ENCODE results near the gene ANKRD39.
"Not testable (repeated sequence)": the region's sequence is repeated elsewhere in the genome, so short reads cannot be mapped to it uniquely, and the experiment has no call there.

Gene ANKRD39

DNA sequence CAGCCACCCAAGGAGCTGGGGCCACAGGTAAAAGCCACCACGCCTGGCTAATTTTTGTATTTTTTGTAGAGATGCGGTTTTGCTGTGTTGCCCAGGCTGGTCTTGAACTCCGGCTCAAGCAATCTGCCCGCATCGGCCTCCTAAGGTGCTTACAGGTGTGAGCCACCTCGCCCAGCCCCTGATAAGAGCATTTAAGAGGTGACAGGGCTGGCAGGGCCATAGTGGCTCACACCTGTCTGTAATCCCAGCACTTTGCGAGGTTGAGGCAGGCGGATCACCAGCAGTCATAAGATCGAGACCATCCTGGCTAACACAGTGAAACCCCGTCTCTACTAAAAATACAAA is 50.7 kb downstream of the ANKRD39 start:
- no peak for DNase-seq

DNA sequence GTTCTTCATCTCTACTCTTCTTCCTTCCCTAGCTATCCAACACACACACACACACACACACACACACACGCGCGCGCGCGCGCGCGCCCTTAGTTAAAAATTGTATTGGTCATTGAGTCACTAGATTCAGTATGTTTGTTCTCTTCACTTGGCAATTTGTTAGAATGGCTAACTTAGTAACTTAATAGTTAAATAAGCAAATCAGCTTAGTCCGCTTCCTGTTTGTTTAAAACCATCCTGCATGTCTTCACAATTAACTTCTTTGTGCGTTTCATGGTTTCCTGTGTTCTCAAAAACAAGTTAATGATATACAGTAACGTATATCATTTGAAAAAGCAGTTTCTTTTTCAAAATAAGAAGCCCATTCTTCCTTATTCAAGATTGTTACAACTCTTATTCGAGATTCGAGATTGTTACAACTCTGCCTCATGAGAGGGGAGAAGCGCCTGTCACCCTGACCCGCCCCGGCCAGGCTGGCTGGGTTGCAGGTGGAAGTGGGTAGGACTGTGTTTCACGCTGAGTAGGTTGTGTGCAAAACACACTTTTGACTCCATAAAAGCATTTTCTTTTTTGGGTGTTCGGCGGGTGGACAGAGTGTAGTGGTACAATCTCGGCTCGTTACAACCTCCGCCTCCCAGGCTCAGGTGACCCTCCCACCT is 51.2 kb downstream of the ANKRD39 start:
- DNase-seq, result no peak

GRCh38 chr2:96805946-96806345 is 51.9 kb downstream of the ANKRD39 start:
- DNase-seq, result not testable (repeated sequence)

DNA sequence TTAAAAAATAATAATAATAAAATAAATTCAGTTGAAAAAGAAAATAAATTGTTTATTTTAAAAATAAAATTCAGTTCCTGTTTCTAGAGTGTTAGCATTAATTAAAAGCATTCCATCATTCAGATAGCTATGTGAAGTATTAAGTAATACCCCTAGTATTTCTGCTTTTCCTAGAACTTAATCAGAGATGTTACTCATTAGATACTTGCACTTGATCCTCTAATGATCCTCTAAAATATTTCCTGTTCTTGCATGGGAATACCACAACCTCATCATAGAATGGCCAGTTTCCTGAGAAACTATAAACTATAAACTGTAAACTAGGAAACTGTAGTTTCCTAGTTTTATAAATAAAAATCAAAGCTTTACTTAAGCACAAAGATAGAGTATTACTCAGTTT is 52.8 kb downstream of the ANKRD39 start:
- no peak for DNase-seq

- DNase-seq, result no peak
These were observed 55.1 kb downstream of the ANKRD39 start for GRCh38 chr2:96802721-96803120.

DNA sequence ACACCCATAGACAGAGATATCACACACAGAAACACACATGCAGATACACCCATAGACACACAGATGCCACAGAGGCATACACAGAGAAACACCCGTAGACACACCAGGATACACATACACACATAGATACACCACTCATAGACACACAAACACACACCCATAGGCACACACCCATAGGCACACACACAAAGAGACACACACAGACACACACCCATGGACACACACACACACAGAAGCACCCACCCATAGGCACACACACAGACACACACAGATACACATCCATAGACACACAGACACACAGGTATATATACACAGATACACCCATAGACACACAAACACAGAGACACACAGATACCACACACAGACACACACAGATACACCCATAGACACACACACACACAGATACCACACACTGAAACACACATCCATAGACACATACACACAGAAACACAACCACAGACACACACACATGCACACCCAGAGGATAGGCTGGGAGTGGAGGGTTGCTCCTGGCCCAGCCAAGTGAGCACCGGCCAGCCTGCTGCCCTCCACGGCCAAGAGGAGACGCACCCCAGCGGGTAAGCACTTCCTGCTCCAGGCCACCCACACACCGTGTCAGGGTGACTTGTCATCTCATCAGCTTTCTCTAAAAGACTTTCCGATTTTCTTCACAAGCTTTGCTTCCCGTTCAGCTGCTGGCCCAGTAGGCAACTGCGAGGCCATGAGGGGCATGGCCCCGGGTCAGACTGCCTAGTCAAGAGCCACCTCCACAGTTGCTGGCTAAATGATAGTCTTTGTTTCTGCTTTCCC is 55.8 kb downstream of the ANKRD39 start:
- DNase-seq, result no peak

DNA sequence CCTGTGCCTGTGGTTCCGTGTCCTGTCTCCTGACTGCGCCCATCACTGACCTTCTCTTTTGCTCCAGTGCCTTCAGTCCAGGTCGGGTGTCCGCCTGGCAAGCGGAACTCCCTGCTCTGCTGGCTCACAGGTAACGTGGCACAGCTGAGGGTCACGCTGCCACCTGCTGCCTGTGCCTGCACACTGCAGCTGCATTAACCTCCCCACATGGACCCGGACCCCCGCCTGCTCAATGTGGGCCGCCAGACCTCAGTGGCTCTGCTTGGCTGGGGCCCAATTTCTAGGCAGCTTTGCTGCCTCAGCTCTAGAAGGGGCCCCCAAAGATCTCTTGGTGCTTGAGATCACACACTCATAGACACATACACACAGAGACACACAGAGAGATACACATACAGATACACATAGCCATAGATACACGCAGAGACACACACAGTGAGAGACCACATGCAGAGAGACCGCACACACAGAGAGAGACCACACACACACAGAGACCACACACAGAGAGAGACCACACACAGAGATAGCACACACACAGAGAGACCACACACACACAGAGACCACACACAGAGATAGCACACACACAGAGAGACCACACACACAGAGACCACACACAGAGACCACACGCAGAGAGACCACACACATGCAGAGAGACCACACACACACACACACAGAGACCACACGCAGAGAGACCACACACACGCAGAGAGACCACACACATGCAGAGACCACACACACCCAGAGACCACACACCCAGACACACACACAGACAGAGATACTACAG is 56.6 kb downstream of the ANKRD39 start:
- peak in 1 of 2 donors; percentile 39 for DNase-seq

DNA sequence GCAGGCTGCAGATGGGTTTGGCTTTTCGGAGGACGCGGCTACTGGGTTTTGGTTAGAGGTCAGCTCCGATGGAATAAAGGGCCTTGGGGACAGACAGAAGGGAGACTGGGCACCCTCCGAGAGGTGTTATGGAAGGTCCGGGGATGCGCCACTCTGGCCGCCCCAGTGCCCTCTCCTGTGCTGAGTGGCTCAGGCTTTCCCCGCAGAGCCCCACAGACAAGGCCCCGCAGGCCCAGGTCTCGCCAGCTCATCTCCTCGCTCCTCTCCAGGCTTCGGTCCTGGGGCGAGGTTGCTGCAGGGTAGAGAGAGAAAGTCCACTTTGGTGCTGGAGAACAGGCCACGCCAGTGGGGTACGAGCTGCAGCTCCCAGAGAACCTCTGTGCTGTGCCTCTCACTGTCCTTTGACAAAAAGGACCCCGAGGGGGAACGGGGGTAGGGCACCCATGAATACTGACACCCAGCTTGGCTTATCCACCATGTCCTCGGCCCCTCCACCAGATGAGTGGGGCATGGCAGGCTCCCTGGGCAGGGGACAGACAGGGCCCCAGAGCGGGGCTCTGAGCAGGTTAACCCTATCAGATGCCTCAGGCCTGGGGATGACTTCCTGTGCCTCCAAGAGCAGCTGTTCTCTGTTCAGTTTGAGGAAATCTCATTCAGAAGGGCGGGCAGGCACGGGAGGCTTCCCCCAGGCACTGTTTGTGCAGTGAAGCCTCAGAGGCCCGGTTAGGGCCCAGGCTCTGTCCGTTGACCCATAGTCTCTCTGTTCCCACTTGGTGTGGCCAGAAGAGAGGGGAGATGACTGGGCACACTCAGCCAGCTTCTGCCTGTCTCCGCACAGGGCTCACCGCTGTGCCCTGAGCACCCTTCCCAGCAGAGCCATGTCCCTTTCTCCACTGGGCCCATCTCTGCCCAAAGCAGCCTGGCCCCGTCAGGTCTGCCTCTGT is 57.5 kb downstream of the ANKRD39 start:
- no peak for DNase-seq

DNA sequence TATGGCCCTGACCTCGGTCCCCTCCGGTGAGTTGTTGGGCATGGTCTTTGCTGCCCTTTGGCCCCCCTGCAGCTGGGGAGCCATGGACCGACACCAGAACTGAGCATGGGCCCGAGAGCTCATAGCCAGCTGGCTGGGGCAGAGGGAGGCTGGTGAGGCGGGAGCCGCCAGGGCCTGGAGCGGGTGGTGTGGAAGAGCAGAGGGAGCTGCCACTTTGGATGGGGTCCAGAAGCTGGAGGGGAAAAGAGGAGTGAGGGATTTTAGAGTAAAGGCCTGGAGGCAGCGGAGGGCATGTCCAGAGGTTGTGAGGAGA is 58.2 kb downstream of the ANKRD39 start:
- DNase-seq, result no peak

DNA sequence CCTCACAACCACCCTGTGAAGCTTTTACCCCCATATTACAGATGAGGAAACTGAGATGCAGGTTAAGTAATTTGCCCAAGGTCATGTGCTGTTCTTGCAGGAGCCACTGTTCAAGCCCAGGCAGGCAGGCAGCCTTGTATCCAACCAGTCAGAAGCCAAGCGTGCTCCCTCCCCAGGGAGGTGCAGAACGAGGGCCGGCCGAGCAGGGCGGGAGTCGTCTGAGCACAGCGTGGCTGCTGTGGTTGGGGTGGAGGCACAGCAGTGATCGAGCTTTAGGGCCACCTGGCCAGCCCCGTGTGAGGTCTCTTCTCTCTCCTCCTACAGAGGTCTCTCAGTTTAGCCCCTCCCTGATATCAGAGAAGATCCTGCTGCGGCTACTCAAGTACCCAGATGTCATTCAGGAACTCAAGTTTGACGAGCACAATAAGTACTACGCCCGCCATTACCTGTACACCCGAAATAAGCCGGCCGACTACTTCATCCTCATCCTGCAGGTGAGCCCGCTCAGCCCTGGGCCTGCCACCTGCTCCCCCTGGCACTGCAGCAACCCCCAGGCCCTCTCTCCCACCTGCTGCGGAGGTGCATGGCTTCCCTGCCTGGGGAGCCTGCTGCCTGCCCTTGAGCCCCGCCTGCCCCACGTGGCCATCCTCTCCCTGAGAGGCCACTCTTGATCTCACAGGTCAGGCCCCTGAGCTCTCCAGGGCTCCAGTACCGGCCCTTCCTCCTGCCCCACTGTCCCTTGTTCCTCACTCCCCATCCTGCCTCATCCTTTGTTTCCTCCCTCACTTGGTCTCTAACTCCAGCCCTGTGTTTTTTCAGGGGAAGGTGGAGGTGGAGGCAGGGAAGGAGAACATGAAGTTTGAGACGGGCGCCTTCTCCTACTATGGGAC is 58.8 kb downstream of the ANKRD39 start:
- no peak for DNase-seq
